WTC11 (cell line): ENCODE results near the gene TMCC1. TPM values are rescaled to one million over a fixed set of nuclear protein-coding genes. Genes with fewer than 3 reads are reported as not detected.

Source experiments
- ATAC-seq: fragments of 200-7000 bp; cut with Tn5 transposase; 2 replicates; pipeline ENCODE4 v1.10.0; 2021; ENCODE audit warnings: mild to moderate bottlenecking, moderate library complexity
- CTCF ChIA-PET: fragments of 300-600 bp; sonication (Branson Sonifier 250); formaldehyde crosslinking; loops from one replicate; lab custom pipeline; 2021; ENCODE audit warnings: antibody characterized with exemption; lab: Charles Lee
- POLR2A ChIA-PET: fragments of 350-600 bp; sonication (Branson Sonifier 250); formaldehyde crosslinking; loops from one replicate; lab custom pipeline; 2021; ENCODE audit warnings: antibody characterized with exemption; lab: Charles Lee
- DNase-seq: peaks from one replicate; pipeline ENCODE4 v3.0.0; 2021; ENCODE audit warnings: low spot score
- H3K27ac Mint-ChIP-seq: 2 replicates; pipeline ENCODE4 v1.8.0; 2021; ENCODE audit warnings: mixed read lengths
- H3K27me3 Mint-ChIP-seq: 2 replicates; pipeline ENCODE4 v1.8.0; 2021; ENCODE audit warnings: low read depth, mild to moderate bottlenecking, moderate library complexity, mixed read lengths
- H3K36me3 Mint-ChIP-seq: 2 replicates; pipeline ENCODE4 v1.8.0; 2021; ENCODE audit warnings: mixed read lengths
- H3K4me1 Mint-ChIP-seq: 2 replicates; pipeline ENCODE4 v1.8.0; 2022; ENCODE audit warnings: mixed read lengths
- H3K4me3 Mint-ChIP-seq: 2 replicates; pipeline ENCODE4 v1.8.0; 2021; ENCODE audit warnings: mild to moderate bottlenecking, moderate library complexity, mixed read lengths
- H3K9me3 Mint-ChIP-seq: 2 replicates; pipeline ENCODE4 v1.8.0; 2021; ENCODE audit warnings: mixed read lengths
- RORB ChIP-seq: fragments of 250-450 bp; sonication (Bioruptor Pico); IDR thresholded peaks from 2 replicates; pipeline ENCODE4 v1.9.0; 2021; ENCODE audit warnings: mild to moderate bottlenecking
- TEAD1 ChIP-seq: sonication (generic); formaldehyde crosslinking; IDR thresholded peaks from 2 replicates; pipeline ENCODE4 v1.8.0; 2022; ENCODE audit warnings: mild to moderate bottlenecking, missing genetic modification reagents
- total RNA-seq: library from RNA; stranded (reverse); gene quantifications from 3 replicates; pipeline ENCODE4 v1.2.3, GENCODE V29; 2021
- TF ChIP-seq, protein P1 (sequence below): sonication (generic); formaldehyde crosslinking; IDR thresholded peaks from 2 replicates; pipeline ENCODE4 v1.8.1; 2023; ENCODE audit warnings: mild to moderate bottlenecking, missing genetic modification reagents, borderline replicate concordance
- TF ChIP-seq, protein P2 (sequence below): sonication (generic); formaldehyde crosslinking; IDR thresholded peaks from 2 replicates; pipeline ENCODE4 v1.8.0; 2022; ENCODE audit warnings: mild to moderate bottlenecking, missing genetic modification reagents

TMCC1 gene
- total RNA-seq, 1 experiment from 2014 or later, result 29.3 TPM

DNA sequence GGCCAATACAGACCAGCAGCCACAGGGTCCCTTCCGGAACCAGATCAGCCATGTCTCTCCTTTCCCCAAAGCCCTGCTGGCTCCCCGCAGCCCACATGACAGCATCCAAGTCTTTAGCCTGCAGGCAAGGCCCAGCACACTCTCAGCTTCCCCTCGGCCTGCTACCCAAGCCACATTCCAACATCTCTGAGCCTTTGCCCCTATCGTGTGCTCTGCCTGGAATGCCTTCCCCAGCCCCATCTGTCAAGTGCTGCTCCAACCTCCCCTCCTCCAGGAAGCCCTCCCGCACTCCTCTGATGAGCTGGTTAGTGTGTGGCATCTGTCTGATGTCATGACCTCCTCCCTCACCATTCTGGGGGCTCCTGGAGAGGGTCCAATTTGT, 295.5 kb downstream of the TMCC1 start:
- H3K4me3 Mint-ChIP-seq, result no peak overlapping the region
- ATAC-seq (peak; percentile 19), DNase-seq (no peak)
- ChIA-PET CTCF (interaction anchor here (0.8 to 6.1 kb wide), 4 partner anchors 8 to 215 kb away, joined by 4 to 47 read pairs (median 10); partner anchors contain the start of gene PLXND1), POLR2A (no interaction called here)
- TF ChIP-seq, protein P1, sequence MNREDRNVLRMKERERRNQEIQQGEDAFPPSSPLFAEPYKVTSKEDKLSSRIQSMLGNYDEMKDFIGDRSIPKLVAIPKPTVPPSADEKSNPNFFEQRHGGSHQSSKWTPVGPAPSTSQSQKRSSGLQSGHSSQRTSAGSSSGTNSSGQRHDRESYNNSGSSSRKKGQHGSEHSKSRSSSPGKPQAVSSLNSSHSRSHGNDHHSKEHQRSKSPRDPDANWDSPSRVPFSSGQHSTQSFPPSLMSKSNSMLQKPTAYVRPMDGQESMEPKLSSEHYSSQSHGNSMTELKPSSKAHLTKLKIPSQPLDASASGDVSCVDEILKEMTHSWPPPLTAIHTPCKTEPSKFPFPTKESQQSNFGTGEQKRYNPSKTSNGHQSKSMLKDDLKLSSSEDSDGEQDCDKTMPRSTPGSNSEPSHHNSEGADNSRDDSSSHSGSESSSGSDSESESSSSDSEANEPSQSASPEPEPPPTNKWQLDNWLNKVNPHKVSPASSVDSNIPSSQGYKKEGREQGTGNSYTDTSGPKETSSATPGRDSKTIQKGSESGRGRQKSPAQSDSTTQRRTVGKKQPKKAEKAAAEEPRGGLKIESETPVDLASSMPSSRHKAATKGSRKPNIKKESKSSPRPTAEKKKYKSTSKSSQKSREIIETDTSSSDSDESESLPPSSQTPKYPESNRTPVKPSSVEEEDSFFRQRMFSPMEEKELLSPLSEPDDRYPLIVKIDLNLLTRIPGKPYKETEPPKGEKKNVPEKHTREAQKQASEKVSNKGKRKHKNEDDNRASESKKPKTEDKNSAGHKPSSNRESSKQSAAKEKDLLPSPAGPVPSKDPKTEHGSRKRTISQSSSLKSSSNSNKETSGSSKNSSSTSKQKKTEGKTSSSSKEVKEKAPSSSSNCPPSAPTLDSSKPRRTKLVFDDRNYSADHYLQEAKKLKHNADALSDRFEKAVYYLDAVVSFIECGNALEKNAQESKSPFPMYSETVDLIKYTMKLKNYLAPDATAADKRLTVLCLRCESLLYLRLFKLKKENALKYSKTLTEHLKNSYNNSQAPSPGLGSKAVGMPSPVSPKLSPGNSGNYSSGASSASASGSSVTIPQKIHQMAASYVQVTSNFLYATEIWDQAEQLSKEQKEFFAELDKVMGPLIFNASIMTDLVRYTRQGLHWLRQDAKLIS, result no peak
- TF ChIP-seq RORB (CRISPR knock-in tag) (no peak), TEAD1 (CRISPR knock-in tag) (peak; percentile 27; the same call in 1 of the 2 replicates)
- TF ChIP-seq, protein P2, sequence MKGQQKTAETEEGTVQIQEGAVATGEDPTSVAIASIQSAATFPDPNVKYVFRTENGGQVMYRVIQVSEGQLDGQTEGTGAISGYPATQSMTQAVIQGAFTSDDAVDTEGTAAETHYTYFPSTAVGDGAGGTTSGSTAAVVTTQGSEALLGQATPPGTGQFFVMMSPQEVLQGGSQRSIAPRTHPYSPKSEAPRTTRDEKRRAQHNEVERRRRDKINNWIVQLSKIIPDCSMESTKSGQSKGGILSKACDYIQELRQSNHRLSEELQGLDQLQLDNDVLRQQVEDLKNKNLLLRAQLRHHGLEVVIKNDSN (CRISPR knock-in tag), result no peak
- peak overlapping the region; percentile 56 for H3K27ac Mint-ChIP-seq
- no peaks in the 10 kb centered on the region for H3K9me3 Mint-ChIP-seq
- H3K27me3 Mint-ChIP-seq, result no peaks in the 10 kb centered on the region
- peaks cover 85% of the 10 kb centered on the region for H3K4me1 Mint-ChIP-seq
- H3K36me3 Mint-ChIP-seq, result no peaks in the 10 kb centered on the region

Other genes starting within 250 kb of the TMCC1 start
- gene TRH, start 81.0 kb upstream of the TMCC1 start, total RNA-seq, result 0.16 to 0.27 TPM (median 0.22 TPM) in 3 replicates
- gene ALG1L2, start 188.1 kb upstream of the TMCC1 start, total RNA-seq, result 0.82 to 2.1 TPM (median 0.89 TPM) in 3 replicates